GM18526 (cell line): ENCODE results near the gene MOB4.

Experiments
- POLR2A ChIP-seq: IDR thresholded peaks from 3 replicates; pipeline ENCODE4 v1.6.1; 2011; ENCODE audit not compliant: insufficient read length; ENCODE audit errors: extremely low read depth

MOB4 gene

DNA sequence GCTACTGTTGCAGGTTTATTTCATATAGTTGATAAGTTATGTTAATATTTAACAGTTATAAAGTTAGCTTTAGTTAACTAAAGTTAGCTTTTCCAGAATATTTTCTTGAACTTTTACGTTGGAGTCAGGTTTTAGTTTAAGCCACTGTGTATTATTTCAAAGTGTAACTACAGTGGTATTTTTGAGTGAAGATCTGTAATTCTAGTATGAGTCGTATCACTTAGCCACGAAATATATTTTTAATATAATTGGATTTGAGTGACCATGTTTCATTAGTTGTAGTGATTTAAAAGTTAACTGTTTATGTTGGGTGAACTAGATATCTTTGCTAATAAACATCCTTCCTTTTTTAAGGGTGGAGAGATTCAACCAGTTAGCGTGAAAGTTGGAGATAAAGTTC is 13.2 kb upstream of the MOB4 start:
- TF ChIP-seq POLR2A, result no peak

GRCh38 chr2:197504000-197504399 is 11.9 kb upstream of the MOB4 start:
- TF ChIP-seq POLR2A, result no peak

- TF ChIP-seq POLR2A, result no peak
Measured at GRCh38 chr2:197504512-197504911, 11.4 kb upstream of the MOB4 start.

DNA sequence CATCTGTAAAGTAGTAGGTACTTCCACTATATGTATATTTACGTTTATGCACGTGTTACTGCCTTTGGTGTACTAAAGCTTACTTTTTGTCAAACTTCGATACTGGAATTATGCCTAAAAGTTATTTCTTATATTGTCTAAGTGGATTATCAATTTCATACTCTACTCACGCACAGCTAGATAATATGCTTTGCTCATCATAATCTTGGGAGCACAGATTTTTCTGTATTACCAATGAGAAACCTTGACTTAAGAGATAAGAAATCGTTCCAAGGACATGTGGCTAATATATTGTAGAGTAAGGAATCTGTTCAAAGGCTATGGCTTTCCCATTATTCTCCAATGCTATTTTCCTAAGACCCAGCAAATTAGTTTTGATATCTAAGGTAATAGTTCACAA is 9.2 kb upstream of the MOB4 start:
- TF ChIP-seq POLR2A, result no peak

- TF ChIP-seq POLR2A, result no peak
Measured at GRCh38 chr2:197513915-197514314, 2.0 kb upstream of the MOB4 start.

- TF ChIP-seq POLR2A, result no peak
Measured at GRCh38 chr2:197514754-197515153, 1.1 kb upstream of the MOB4 start.

DNA sequence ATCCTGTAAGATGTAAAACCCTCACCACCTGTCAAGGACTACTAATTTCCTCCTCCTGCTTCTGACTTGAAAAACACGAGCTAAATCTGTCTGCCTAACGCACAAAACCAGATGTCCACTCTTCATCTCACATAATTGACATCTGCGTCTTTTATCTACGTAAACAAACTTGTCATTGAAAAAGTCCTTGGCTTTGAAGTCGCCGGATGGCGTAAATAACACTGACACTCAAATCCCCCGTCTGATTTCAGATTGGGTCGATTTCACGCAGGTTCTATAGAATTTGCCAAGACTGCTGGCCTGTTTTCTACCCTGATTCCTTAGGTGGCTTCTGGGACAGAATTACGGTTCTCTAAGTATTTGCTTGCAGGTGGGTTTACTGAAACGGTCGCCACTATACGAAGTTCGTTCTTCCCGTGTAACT is 539 bp upstream of the MOB4 start:
- no peak for TF ChIP-seq POLR2A

DNA sequence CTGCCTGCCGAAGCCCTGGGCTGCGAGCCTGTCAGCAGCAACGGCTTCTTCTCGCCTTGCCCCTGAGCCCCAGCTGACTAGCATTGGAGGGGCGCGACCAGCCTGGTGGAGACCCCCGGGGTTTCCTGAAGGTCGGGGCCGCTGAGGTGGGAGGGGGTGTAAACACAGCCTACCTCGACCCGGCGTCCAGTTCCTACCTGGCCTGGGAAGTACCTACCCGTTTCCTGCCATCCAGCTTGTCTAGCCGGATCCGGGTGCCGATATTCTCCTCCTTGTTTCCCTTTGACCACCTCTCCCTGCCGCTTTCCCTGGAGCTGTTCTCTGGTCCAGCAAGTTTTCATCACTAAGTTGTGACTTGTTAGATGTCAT is 511 bp downstream of the MOB4 start:
- TF ChIP-seq POLR2A, result no peak

- TF ChIP-seq POLR2A, result no peak
Measured at GRCh38 chr2:197517150-197517549, 1.3 kb downstream of the MOB4 start.

DNA sequence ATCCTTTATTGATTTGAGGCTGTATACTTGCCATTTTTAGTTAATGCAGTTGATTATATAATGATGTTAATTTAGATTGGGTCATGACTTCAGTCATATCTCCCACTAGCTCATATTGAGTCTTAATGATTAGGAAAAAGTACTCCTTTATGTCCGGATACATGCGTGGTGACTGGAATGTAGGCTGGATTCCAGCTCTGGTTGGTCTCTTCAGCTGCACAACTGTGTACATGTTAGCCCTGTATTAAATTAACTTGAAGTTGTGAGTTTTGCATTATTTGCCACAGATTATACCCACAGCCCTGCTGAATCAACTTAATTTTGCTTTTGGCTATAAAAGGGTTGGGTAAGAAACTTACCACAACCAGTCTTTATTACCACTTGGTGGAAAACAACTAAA is 22.5 kb downstream of the MOB4 start:
- no peak for TF ChIP-seq POLR2A

- TF ChIP-seq POLR2A, result no peak
Measured at GRCh38 chr2:197539734-197540133, 23.9 kb downstream of the MOB4 start.

DNA sequence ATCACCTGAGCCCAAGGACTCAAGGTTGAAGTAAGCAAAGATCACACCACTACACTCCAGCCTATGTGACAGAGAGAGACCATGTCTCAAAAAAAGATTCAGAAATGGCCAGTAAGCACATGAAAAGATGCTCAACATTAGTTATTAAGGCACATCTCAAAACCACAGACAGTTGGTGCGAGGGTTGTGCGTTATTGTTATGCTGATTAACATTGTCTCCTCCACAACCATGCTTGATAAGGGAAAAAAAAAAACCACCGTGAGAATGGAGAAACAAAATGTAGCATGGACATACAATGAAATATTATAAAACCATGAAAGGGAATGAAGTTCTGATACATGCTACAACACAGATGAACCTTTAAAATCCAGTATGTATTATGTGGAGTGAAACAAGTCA is 27.3 kb downstream of the MOB4 start:
- TF ChIP-seq POLR2A, result no peak

DNA sequence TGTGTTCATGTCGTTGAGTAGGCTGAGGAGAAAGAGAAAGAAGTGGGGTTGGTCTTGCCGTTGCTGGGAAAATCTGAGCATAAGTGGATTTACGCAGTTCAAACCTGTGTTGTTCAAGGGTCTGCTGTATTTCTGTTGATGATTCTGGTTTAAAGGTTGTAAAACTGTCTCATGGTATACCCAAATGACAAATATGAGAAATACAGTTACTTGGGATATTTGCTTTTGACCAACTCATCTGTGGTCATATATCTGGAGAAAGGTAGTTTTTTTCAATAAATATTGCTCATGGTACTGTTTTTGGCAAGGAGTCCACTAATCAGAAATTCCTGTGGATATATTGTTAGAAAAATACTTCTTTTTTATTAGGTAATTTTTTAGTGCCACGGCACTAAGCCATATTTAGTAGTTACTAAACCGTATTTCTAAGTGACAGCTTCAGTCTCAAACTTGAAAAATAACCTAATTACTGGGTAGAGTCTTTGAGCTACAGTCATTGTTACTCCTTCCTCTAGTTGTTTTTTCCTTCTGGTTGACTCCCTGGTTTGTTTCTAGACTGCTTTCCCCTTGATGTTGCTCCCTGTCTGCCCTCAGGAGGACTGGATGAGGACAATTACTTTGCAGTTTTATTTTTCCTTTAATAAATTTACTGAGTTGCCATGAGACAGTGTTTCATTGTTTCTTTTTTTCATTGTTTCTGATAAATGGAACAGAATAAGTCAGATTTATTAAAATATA is 31.5 kb downstream of the MOB4 start:
- TF ChIP-seq POLR2A, result no peak

- TF ChIP-seq POLR2A, result no peak
Measured at GRCh38 chr2:197548582-197548981, 32.7 kb downstream of the MOB4 start.

DNA sequence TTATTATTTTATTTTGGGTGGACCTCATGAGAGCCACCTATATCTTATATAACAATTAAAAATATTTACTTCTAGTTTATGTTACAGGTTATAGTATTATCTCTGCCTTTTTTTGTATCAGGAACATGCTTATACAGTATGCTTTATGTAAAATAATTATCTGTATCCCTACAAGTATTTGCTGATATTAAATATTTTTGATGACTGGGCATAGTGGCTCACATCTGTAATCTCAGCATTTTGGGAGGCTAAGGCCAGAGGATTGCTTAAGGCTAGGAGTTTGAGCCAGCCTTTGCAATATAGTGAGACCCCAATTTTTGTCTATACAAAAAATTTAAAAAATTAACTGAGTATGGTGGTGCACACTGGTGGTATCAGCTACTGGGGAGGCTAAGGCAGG is 39.6 kb downstream of the MOB4 start:
- TF ChIP-seq POLR2A, result no peak

DNA sequence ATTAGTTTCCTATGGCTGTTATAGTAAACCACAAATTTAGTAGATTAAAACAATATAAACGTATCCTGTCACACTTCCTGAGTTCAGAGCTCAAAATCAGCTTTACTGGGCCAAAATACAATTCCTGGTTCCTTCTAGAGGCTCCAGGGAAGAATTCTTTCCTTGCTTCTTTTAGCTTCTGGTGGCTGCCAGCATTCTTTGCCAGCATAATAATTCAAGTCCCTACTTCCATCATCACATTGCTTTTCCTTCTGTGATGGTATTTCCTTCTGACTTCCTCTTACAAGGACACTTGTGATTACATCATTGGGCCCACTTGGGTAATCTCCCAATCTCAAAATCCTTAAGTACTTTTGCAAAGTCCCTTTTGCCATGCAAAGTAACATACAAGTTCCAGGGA is 40.6 kb downstream of the MOB4 start:
- TF ChIP-seq POLR2A, result no peak

GRCh38 chr2:197558393-197558792 is 42.5 kb downstream of the MOB4 start:
- TF ChIP-seq POLR2A, result no peak

DNA sequence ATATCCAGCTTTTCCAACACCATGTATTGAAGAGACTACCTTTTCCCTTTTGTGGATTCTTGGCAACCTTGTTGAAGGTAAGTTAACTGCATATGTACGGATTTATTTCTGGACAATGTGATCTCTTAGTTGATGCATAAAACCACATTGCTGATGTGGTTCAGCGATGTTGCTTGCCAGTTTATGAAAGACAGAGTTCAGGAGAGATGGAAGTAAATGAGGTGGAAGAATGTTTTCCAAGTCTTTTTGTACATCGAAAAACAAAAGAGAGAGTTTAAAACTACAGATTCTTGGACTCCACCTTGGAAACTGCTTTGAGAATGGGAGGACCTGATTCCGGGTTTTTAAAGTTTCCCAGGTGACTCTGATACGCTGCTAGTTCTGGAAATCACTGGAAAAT is 43.8 kb downstream of the MOB4 start:
- TF ChIP-seq POLR2A, result no peak

GRCh38 chr2:197560146-197560665 is 44.3 kb downstream of the MOB4 start:
- no peak for TF ChIP-seq POLR2A
